Measurements from ENCODE around the gene ADCY5. TPM values are rescaled to one million over a fixed set of nuclear protein-coding genes. Genes with fewer than 3 reads are reported as not detected.

Gene ADCY5
- total RNA-seq, 2 experiments from 2014 or later, result not detected

DNA sequence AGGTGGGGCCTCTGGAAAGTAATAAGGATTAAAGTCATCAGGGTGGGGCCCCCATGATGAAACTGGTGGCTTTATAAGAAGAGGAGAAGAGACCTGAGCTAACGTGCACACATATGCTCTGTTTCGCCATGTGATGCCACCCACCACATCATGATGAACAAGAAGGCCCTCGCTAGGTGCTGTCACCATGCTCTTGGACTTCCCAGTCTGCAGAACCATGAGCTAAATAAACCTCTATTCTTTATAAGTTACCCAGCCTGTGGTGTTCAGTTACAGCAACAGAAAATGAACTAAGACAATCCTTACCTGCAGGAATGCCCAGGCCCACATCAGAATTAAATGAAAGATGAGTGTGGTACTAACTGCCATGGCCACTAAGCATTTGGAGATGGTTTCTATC lies 79.8 kb downstream of the ADCY5 start:
- ChIA-PET CTCF (interaction anchor here (0.6 kb wide), 1 partner anchor 250 kb away, joined by 3 read pairs; no protein-coding TSS in a partner anchor), POLR2A (no interaction called here)
- no peak for ATAC-seq
- Mint-ChIP-seq H3K4me3 (no peak overlapping the region), H3K36me3 (ENCODE audit: low read depth) (no peaks in the 10 kb centered on the region), H3K27ac (no peak overlapping the region), H3K27me3 (peaks cover 18% of the 10 kb centered on the region), H3K4me1 (no peaks in the 10 kb centered on the region), H3K9me3 (ENCODE audit: low read depth) (peaks cover 3% of the 10 kb centered on the region)
- no peak for DNase-seq
- intact Hi-C loops (cut with DNase I, micrococcal nuclease), result no loop called here

DNA sequence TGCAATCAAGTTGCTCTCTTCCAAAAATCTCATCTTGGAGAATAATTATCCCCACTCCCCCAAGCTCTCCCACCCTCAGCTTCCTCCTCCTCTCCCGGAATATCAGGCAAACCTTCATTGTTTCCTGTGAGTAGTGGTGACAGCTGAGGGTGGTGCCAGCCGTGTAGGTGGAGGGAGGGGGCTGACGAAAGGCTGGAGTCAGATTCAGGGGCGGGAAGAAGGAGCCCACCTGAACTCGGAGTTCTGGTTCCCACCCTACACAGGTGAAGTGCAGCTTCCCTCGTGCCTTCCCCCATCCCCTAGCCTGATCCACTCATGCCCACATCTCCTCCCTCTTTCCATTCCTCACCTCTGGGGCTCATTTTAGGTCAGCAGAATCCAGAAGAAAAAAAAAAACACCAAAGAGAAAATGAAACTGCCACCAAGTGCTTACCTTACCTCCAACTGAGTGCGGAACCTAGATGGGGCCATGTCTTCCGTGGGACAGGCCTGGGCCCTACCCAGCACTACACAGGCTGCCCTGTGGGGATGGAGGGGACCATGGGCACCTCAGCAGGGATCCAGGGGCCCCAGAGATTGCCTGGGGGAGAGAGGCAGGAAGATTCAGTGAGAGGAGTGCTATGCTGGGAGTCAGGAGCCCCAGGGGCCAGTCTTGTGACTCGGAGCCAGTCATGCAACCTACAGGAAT lies 81.3 kb downstream of the ADCY5 start:
- H3K4me3 Mint-ChIP-seq, result no peak overlapping the region
- H3K27me3 Mint-ChIP-seq, result peaks cover 15% of the 10 kb centered on the region
- no peaks in the 10 kb centered on the region for H3K36me3 Mint-ChIP-seq (ENCODE audit: low read depth)
- peaks cover 3% of the 10 kb centered on the region for H3K9me3 Mint-ChIP-seq (ENCODE audit: low read depth)
- ChIA-PET POLR2A (no interaction called here), CTCF (no interaction called here)
- ATAC-seq (no peak), DNase-seq (no peak)
- no peaks in the 10 kb centered on the region for H3K4me1 Mint-ChIP-seq
- intact Hi-C loops (cut with DNase I, micrococcal nuclease), result no loop called here
- no peak overlapping the region for H3K27ac Mint-ChIP-seq

DNA sequence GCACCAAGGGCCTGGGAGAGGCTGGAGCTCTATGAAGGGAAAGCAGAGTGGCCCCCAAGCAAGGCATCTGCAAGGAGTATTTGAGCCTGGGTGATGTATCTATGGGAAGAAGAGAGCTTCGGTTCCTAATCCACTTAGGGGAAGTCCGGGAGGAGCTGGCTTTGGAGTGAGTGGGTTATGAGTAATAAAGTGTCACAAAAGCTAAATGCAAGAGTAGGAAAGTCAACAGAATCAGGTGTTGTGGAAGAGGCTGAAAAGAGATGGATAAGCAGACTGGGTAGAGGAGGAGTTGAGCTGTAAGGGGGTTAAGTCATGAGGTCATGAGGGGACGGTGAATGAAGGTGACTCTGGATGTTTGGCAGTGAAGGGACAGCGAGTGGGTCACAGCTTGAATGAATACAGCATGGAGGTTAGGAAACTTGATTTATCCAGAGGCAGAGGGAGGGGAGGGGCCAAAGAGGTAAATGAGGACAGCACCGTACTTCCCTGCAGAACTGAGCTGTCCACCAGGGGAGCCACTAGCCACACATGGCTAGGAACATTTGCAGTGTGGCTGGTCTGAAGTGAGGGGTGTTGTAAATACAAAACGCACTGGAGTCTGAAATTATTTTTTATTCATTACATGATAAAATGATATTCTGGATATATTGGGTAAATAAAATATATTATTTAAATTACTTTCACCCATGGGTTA lies 83.3 kb downstream of the ADCY5 start:
- Mint-ChIP-seq H3K27ac (no peak overlapping the region), H3K9me3 (ENCODE audit: low read depth) (peaks cover 3% of the 10 kb centered on the region), H3K36me3 (ENCODE audit: low read depth) (no peaks in the 10 kb centered on the region), H3K4me3 (no peak overlapping the region), H3K4me1 (no peaks in the 10 kb centered on the region), H3K27me3 (peaks cover 18% of the 10 kb centered on the region)
- intact Hi-C loops (cut with DNase I, micrococcal nuclease), result no loop called here
- ATAC-seq (no peak), DNase-seq (no peak)
- ChIA-PET CTCF (interaction anchor here (0.8 to 1.0 kb wide), 2 partner anchors 193 to 1881 kb away, joined by 3 read pairs; no protein-coding TSS in a partner anchor), POLR2A (no interaction called here)

- Mint-ChIP-seq H3K4me1 (no peaks in the 10 kb centered on the region), H3K36me3 (ENCODE audit: low read depth) (no peaks in the 10 kb centered on the region), H3K4me3 (no peak overlapping the region), H3K9me3 (ENCODE audit: low read depth) (no peaks in the 10 kb centered on the region), H3K27me3 (peaks cover 25% of the 10 kb centered on the region), H3K27ac (no peak overlapping the region)
- intact Hi-C loops (cut with DNase I, micrococcal nuclease), result no loop called here
- ATAC-seq, result no peak
- CTCF ChIA-PET, result interaction anchor here (0.7 to 1.3 kb wide), 2 partner anchors 10 to 121 kb away, joined by 3 to 4 read pairs; no protein-coding TSS in a partner anchor
- DNase-seq, result no peak
- POLR2A ChIA-PET, result no interaction called here
These were observed 87.8 kb downstream of the ADCY5 start for GRCh38 chr3:123361071-123361470.

- Mint-ChIP-seq H3K36me3 (ENCODE audit: low read depth) (no peaks in the 10 kb centered on the region), H3K27me3 (peaks cover 13% of the 10 kb centered on the region), H3K9me3 (ENCODE audit: low read depth) (no peaks in the 10 kb centered on the region), H3K27ac (no peak overlapping the region), H3K4me3 (no peak overlapping the region), H3K4me1 (no peaks in the 10 kb centered on the region)
- ChIA-PET CTCF (no interaction called here), POLR2A (no interaction called here)
- no peak for DNase-seq
- no peak for ATAC-seq
- intact Hi-C loops (cut with DNase I, micrococcal nuclease), result no loop called here
These were observed 91.6 kb downstream of the ADCY5 start for GRCh38 chr3:123357275-123357674.

- ChIA-PET CTCF (interaction anchor here (0.8 kb wide), 1 partner anchor 11 kb away, joined by 3 read pairs; no protein-coding TSS in a partner anchor), POLR2A (no interaction called here)
- Mint-ChIP-seq H3K4me1 (peaks cover 4% of the 10 kb centered on the region), H3K27ac (no peak overlapping the region), H3K36me3 (ENCODE audit: low read depth) (no peaks in the 10 kb centered on the region), H3K27me3 (peaks cover 17% of the 10 kb centered on the region), H3K9me3 (ENCODE audit: low read depth) (no peaks in the 10 kb centered on the region), H3K4me3 (no peak overlapping the region)
- intact Hi-C loops (cut with DNase I, micrococcal nuclease), result no loop called here
- ATAC-seq, result no peak
- DNase-seq, result no peak
These were observed 95.0 kb downstream of the ADCY5 start for GRCh38 chr3:123353850-123354233.

DNA sequence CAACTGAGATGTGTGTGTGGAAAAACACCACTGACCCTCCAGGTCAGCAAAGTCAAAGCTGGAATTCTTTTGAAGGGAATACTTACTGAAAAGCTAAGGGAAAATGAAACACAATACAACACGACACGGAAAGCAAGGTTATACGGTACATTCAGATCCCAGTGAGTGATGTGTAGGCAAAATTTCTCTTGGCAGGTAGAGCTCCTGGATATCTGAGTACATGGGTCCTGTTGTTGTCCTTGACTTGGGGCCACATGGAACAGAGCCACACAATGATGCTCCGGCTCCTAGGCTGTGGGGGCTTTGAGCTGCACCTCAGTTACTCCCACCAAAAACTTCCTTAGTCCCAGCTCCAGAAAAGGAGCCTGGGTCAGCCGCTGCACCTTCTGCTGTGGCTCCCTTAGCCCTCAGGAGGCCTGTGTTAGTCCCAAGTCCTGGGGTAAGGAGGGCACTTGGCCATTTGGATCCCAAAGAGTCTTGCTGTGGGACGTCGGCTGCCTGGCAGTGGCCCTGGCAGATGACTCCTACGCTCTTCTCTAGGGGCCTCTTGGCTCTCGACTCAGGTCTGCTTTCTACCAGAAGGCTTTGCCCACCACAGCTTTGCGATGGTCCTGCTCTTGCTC lies 95.6 kb downstream of the ADCY5 start:
- Mint-ChIP-seq H3K36me3 (ENCODE audit: low read depth) (no peaks in the 10 kb centered on the region), H3K27ac (no peak overlapping the region), H3K4me1 (peaks cover 4% of the 10 kb centered on the region), H3K9me3 (ENCODE audit: low read depth) (no peaks in the 10 kb centered on the region), H3K4me3 (no peak overlapping the region), H3K27me3 (peaks cover 20% of the 10 kb centered on the region)
- DNase-seq (no peak), ATAC-seq (no peak)
- CTCF ChIA-PET, result interaction anchor here (0.6 to 0.8 kb wide), 2 partner anchors 10 to 1415 kb away, joined by 3 read pairs; no protein-coding TSS in a partner anchor
- POLR2A ChIA-PET, result no interaction called here
- intact Hi-C loops (cut with DNase I, micrococcal nuclease), result no loop called here

DNA sequence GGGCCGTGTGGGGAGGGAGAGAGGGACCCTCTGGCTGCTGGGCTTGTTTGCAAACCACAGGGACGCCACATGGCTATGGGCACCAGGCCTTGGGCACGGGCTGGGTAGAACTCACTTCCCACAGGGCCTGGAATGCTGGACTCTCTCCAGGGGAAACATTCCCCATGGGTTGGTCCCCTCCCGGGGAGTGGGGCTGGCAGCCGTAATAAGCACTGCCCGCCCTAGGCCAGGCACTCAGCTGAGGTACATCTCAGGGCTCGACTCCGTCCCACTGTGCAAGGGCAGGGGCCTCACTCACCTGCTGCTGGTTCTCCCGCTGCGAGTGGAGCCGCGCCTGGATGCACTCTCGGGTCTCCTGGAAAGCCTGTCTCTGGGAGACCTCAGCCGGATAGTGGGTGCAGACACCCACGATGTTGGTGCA lies 96.7 kb downstream of the ADCY5 start:
- ATAC-seq, result no peak
- Mint-ChIP-seq H3K4me3 (no peak overlapping the region), H3K27me3 (peaks cover 24% of the 10 kb centered on the region), H3K27ac (no peak overlapping the region), H3K9me3 (ENCODE audit: low read depth) (no peaks in the 10 kb centered on the region), H3K4me1 (peaks cover 4% of the 10 kb centered on the region), H3K36me3 (ENCODE audit: low read depth) (no peaks in the 10 kb centered on the region)
- intact Hi-C loops (cut with DNase I, micrococcal nuclease), result no loop called here
- DNase-seq, result no peak
- ChIA-PET CTCF (no interaction called here), POLR2A (no interaction called here)

DNA sequence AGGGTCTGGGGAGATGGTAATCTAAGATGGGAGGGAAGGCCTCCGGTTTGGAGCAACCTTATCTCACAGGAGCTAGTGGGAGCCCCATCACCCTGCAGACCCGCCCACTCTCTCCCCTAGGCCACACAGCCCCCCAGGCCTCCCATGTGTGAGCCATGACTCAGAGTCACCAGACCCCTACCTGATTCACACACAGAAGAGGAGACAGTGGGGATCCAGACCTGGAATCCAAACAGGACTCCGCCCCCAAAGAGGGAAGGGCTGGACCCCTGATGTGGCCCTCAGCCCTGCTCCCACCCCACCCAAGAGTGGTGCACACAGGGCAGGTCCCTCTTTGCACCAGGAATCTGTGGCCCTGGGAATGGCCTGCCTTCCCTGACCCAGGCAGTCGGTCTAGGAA lies 97.4 kb downstream of the ADCY5 start:
- Mint-ChIP-seq H3K4me3 (no peak overlapping the region), H3K27me3 (peaks cover 24% of the 10 kb centered on the region), H3K9me3 (ENCODE audit: low read depth) (no peaks in the 10 kb centered on the region), H3K27ac (no peak overlapping the region), H3K4me1 (peaks cover 4% of the 10 kb centered on the region), H3K36me3 (ENCODE audit: low read depth) (no peaks in the 10 kb centered on the region)
- intact Hi-C loops (cut with DNase I, micrococcal nuclease), result no loop called here
- DNase-seq (no peak), ATAC-seq (no peak)
- POLR2A ChIA-PET, result no interaction called here
- CTCF ChIA-PET, result no interaction called here

- H3K9me3 Mint-ChIP-seq (ENCODE audit: low read depth), result no peaks in the 10 kb centered on the region
- POLR2A ChIA-PET, result no interaction called here
- H3K4me3 Mint-ChIP-seq, result no peak overlapping the region
- H3K27me3 Mint-ChIP-seq, result peaks cover 24% of the 10 kb centered on the region
- no peak for DNase-seq
- intact Hi-C loops (cut with DNase I, micrococcal nuclease), result no loop called here
- no peak overlapping the region for H3K27ac Mint-ChIP-seq
- no peaks in the 10 kb centered on the region for H3K36me3 Mint-ChIP-seq (ENCODE audit: low read depth)
- CTCF ChIA-PET, result no interaction called here
- H3K4me1 Mint-ChIP-seq, result peaks cover 4% of the 10 kb centered on the region
- ATAC-seq, result no peak
These were observed 97.9 kb downstream of the ADCY5 start for GRCh38 chr3:123350971-123351370.

DNA sequence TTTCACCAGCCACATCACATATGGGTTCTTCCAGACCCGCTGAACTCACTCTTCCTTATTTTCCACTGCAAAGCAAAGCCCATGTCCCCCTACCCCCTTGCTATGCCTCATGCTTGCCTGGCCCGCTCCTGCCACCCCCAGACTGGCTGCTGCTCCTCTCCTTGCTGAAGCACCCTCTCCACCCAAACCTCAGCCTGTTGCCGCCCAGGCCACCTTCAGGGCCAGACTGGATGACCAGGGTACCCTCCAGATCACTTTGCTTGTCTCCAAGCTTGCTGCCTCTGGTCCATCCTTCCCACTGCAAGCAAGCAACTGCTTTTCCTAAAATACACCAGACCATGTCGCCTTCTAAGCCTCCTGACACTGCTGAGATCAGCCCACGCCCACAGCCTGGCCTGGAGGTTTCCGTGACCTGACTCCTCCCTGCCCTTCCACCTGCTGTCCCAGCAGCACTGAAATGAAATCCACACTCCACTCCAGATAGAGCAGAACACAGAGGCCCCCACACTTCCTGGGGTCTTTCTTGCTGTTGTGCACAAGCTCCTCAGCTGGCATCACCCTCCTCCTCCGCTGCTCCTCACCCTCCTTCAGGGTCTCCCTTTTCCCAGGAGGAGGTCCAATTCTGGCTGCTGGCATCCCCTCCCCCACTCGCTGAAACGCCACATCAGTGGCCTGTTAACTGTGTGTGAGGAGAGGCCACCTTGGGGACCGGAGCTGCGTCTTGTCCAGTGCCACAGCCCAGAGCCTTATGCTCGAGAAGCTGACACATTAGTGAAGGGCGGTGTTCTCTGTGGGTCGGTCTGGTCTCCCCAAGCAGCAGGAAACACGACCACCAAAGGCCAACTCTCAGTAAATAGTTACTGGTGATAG lies 99.1 kb downstream of the ADCY5 start:
- DNase-seq (no peak), ATAC-seq (no peak)
- no peak overlapping the region for H3K4me3 Mint-ChIP-seq
- peaks cover 24% of the 10 kb centered on the region for H3K27me3 Mint-ChIP-seq
- ChIA-PET POLR2A (no interaction called here), CTCF (no interaction called here)
- H3K9me3 Mint-ChIP-seq (ENCODE audit: low read depth), result no peaks in the 10 kb centered on the region
- intact Hi-C loops (cut with DNase I, micrococcal nuclease), result no loop called here
- peaks cover 4% of the 10 kb centered on the region for H3K4me1 Mint-ChIP-seq
- no peaks in the 10 kb centered on the region for H3K36me3 Mint-ChIP-seq (ENCODE audit: low read depth)
- H3K27ac Mint-ChIP-seq, result no peak overlapping the region
